Cardiac atrium fibroblast (primary cell): ENCODE data around the gene ZFP69. TPM values are rescaled to one million over a fixed set of nuclear protein-coding genes. Genes with fewer than 3 reads are reported as not detected.

ENCODE experiments used
- total RNA-seq: library from RNA; depleted of rRNA; stranded (reverse); fragments of >200 nt; gene quantifications from 2 replicates; pipeline ENCODE4 v1.2.3, GENCODE V29; 2015

Gene ZFP69
- total RNA-seq, result 0.54 and 1.6 TPM in 2 replicates

GRCh38 chr1:40476924-40477677, at the start of gene ZFP69:
ZFP69 (plus strand) TSS chr1:40477290; CDS start chr1:40479362, 2,072 bp downstream.

DNA sequence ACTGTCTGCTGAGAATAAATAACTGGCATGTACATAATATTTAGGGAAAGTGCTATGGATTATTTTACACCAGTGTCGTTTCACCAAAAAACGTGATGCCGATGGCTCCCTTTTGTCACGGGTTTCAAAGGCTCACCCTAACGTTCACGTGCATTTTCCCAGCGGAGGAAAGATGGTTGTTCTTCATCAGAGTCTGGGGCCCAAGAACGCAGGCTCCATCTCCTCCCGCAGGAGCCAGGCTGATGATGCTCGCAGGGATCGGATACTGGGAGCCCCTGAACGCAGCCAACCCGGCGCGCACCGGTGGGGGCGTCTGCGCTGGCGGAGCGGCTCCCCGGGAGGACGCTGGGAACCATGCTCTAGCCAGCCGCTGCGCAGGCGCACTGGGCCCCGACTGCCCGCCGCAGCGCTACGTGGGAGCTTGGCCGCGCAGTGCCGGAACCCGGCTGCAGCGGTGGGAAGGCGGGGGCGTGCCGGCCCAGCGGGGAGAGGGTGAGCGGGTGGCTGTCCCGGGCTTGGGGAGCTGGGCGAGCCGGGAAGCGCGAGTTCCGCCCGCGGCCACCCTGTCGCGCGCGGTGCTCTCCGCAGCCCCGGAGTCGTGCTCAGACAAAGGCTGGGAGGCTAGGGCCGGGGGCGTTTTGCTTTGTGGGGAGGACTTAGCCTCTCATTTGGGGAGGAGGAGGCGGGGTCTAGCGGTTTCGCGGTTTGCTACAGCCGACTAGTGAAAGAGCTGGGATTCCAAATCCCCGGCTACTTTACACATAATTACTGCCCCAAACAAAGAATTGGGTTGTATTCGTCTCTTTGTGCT, 27.2 kb upstream of the ZFP69 start, which contains the start of gene ZFP69B:
ZFP69B (plus strand) TSS at position 793 of the 811 bp plus-strand sequence. CDS start 486 bp downstream, outside the sequence.

GRCh38 chr1:40508375-40509341, 31.6 kb downstream of the ZFP69 start, which contains the start of gene EXO5:
EXO5 (plus strand) TSS chr1:40508767; CDS start chr1:40514545, 5,778 bp downstream.

GRCh38 chr1:40531381-40532061, 54.4 kb downstream of the ZFP69 start, which contains the start of gene ZNF684:
ZNF684 (plus strand) TSS chr1:40531637; CDS start chr1:40533167, 1,530 bp downstream.

Other genes with a start within 250 kb of the ZFP69 start
- 2.7 TPM in 1 of 2 replicates, not detected in the other for gene TMCO2, start 229.4 kb upstream of the ZFP69 start, total RNA-seq
- gene ZMPSTE24, start 219.1 kb upstream of the ZFP69 start, total RNA-seq, result 45.9 and 61.9 TPM in 2 replicates
- gene COL9A2, start 160.0 kb upstream of the ZFP69 start, total RNA-seq, result 1.5 and 2.0 TPM in 2 replicates
- 22.7 and 26.4 TPM in 2 replicates for gene SMAP2, start 103.6 kb upstream of the ZFP69 start, total RNA-seq
- 2.3 and 3.9 TPM in 2 replicates for gene ZFP69B, start 26.8 kb upstream of the ZFP69 start, total RNA-seq
- gene EXO5, start 31.5 kb downstream of the ZFP69 start, total RNA-seq, result 7.0 and 7.2 TPM in 2 replicates
- 1.6 and 4.0 TPM in 2 replicates for gene ZNF684, start 54.3 kb downstream of the ZFP69 start, total RNA-seq
- 0.18 and 0.49 TPM in 2 replicates for gene RIMS3, start 188.4 kb downstream of the ZFP69 start, total RNA-seq
- gene NFYC, start 214.4 kb downstream of the ZFP69 start, total RNA-seq, result 25.6 and 29.5 TPM in 2 replicates